Fibroblast of skin of left quadriceps (primary cell): Measurements from ENCODE around the gene EIF3L.
"Not testable (repeated sequence)": the region's sequence is repeated elsewhere in the genome, so short reads cannot be mapped to it uniquely, and the experiment has no call there.

Experiments
- DNase-seq, 2 experiments: peaks; one replicate each; pipeline ENCODE4 v3.0.0-alpha.2; 2013; ENCODE audit warnings: low read depth in 2 of 2

EIF3L gene

GRCh38 chr22:37849089-37849751 is at the start of gene EIF3L:
Gene EIF3L (plus strand): TSS chr22:37849419. CDS start chr22:37849450, 31 bp downstream.
- peak; percentile 57 to 62 for DNase-seq

- DNase-seq, result not testable (repeated sequence)
Observed at GRCh38 chr22:37799979-37800378, 49.2 kb upstream of the EIF3L start.

GRCh38 chr22:37801946-37802309 is 47.3 kb upstream of the EIF3L start:
- no peak for DNase-seq

- DNase-seq, result no peak
Observed at GRCh38 chr22:37802310-37803194, 46.7 kb upstream of the EIF3L start.

- DNase-seq, result no peak
Observed at GRCh38 chr22:37803195-37803638, 46.0 kb upstream of the EIF3L start.

- DNase-seq, result no peak
Observed at GRCh38 chr22:37803639-37804351, 45.4 kb upstream of the EIF3L start.

- no peak for DNase-seq
Observed at GRCh38 chr22:37804352-37804880, 44.8 kb upstream of the EIF3L start.

GRCh38 chr22:37804881-37805809 is 44.1 kb upstream of the EIF3L start:
- DNase-seq, result peak; percentile 60 to 68

- DNase-seq, result no peak
Observed at GRCh38 chr22:37805810-37806277, 43.4 kb upstream of the EIF3L start.

- DNase-seq, result no peak
Observed at GRCh38 chr22:37806409-37807333, 42.5 kb upstream of the EIF3L start.

GRCh38 chr22:37807410-37808293 is 41.6 kb upstream of the EIF3L start, which contains the start of gene GCAT:
Gene GCAT (plus strand): TSS chr22:37807934. CDS start chr22:37807968, 34 bp downstream.
- peak; percentile 92 for DNase-seq

- no peak for DNase-seq
Observed at GRCh38 chr22:37808294-37808657, 40.9 kb upstream of the EIF3L start.

GRCh38 chr22:37809672-37810333 is 39.4 kb upstream of the EIF3L start:
- DNase-seq, result no peak

GRCh38 chr22:37811867-37812266 is 37.4 kb upstream of the EIF3L start:
- no peak for DNase-seq

GRCh38 chr22:37812869-37813678 is 36.1 kb upstream of the EIF3L start:
- DNase-seq, result no peak

- no peak for DNase-seq
Observed at GRCh38 chr22:37815593-37815992, 33.6 kb upstream of the EIF3L start.

GRCh38 chr22:37816543-37817180 is 32.6 kb upstream of the EIF3L start:
- DNase-seq, result no peak
